ENCODE measurements around the gene PHF11. TPM values are rescaled to one million over a fixed set of nuclear protein-coding genes. Genes with fewer than 3 reads are reported as not detected.

Gene PHF11
- total and polyA plus RNA-seq, 2 donors (not counting 3 experiments of a cell fraction or from before 2014, with no cell fraction given): 12.9 to 32.4 TPM

DNA sequence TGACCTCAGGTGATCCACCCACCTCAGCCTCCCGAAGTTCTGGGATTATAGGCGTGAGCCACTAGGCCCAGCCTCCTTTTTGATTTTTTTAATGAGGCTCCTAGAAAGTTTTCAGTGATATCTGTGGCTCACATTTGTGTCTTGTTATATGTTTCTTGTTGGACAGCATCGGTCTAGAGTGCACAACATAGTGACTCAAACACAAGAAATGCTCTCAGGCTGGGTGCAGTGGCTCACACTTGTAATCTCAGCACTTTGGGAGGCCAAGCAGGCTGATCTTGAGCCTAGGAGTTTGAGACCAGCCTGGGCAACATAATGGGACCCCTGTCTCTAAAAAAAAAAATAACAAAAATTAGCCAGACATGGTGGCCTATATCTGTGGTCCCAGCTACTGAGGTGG lies 8.2 kb downstream of the PHF11 start:
- Histone ChIP-seq H3K4me2 (ENCODE audit: insufficient read depth, low read length) (no peak overlapping the region), H3K9me1 (replicated peaks; ENCODE audit: control insufficient read depth, extremely low read depth, insufficient read depth, low read length) (no peaks in the 10 kb centered on the region), H3K4me3 (replicated peaks in 1 of 3; ENCODE audit: insufficient read depth in 1 of 3, low read depth in 1 of 3, low read length in 3 of 3) (no peak overlapping the region), H4K20me1 (replicated peaks; ENCODE audit: control insufficient read depth, extremely low read depth, insufficient read depth, low read length) (no peaks in the 10 kb centered on the region), H3K27me3 (ENCODE audit: control insufficient read depth in 2 of 2, insufficient read depth in 2 of 2, low read length in 2 of 2) (no peaks in the 10 kb centered on the region), H3K36me3 (ENCODE audit: control insufficient read depth in 2 of 2, extremely low read depth in 1 of 2, insufficient read depth in 2 of 2, low read length in 2 of 2) (peaks cover 0 to 3% of the 10 kb centered on the region in 2 experiments), H3K4me1 (ENCODE audit: control insufficient read depth, extremely low read depth, insufficient read depth, low read length) (peaks cover 4% of the 10 kb centered on the region), H3K9ac (replicated peaks; ENCODE audit: extremely low read depth, insufficient read depth, low read length) (no peak overlapping the region), H2AFZ (ENCODE audit: low read depth, low read length) (no peak overlapping the region), H3K9me3 (replicated peaks; ENCODE audit: control insufficient read depth, insufficient read depth, low read length) (no peaks in the 10 kb centered on the region), H3K27ac (ENCODE audit: insufficient read depth, low read depth, low read length) (no peak overlapping the region), H3K79me2 (ENCODE audit: control insufficient read depth, insufficient read depth, low read length) (no peaks in the 10 kb centered on the region)
- CTCF ChIA-PET: no interaction called here
- no peak for FAIRE-seq
- intact Hi-C loops (cut with micrococcal nuclease) (no loop called here), dilution Hi-C loops (cut with MboI; ENCODE audit: extremely low pct_ligation_motif_present, low sequenced_read_pairs) (no loop called here)
- DNase-seq (ENCODE audit: low read depth, low spot score): no peak
- BruUV-seq (replicated peaks): no TSS peak
- POLR2A ChIA-PET: no interaction called here
- TF ChIP-seq, protein P1, sequence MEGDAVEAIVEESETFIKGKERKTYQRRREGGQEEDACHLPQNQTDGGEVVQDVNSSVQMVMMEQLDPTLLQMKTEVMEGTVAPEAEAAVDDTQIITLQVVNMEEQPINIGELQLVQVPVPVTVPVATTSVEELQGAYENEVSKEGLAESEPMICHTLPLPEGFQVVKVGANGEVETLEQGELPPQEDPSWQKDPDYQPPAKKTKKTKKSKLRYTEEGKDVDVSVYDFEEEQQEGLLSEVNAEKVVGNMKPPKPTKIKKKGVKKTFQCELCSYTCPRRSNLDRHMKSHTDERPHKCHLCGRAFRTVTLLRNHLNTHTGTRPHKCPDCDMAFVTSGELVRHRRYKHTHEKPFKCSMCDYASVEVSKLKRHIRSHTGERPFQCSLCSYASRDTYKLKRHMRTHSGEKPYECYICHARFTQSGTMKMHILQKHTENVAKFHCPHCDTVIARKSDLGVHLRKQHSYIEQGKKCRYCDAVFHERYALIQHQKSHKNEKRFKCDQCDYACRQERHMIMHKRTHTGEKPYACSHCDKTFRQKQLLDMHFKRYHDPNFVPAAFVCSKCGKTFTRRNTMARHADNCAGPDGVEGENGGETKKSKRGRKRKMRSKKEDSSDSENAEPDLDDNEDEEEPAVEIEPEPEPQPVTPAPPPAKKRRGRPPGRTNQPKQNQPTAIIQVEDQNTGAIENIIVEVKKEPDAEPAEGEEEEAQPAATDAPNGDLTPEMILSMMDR (IDR thresholded peaks at IDR 0.05; ENCODE audit: extremely low read depth in 1 of 2, insufficient read depth in 1 of 2, low read depth in 1 of 2, low read length in 2 of 2): no peak
- no peak for TF ChIP-seq EZH2 (IDR thresholded peaks at IDR 0.05; ENCODE audit: borderline replicate concordance, low read depth, low read length, severe bottlenecking)
- TF ChIP-seq JUN (IDR thresholded peaks at IDR 0.05; ENCODE audit: borderline replicate concordance, insufficient read depth, insufficient read length, low read depth): no peak
- TF ChIP-seq POLR2A (IDR thresholded peaks at IDR 0.05; ENCODE audit: low read depth, low read length): no peak
- TF ChIP-seq FOS (IDR thresholded peaks at IDR 0.05; ENCODE audit: borderline replicate concordance, insufficient read depth, low read length): no peak
- TF ChIP-seq MYC (IDR thresholded peaks at IDR 0.05; ENCODE audit: low read depth, low read length): no peak
- TF ChIP-seq, protein P2, sequence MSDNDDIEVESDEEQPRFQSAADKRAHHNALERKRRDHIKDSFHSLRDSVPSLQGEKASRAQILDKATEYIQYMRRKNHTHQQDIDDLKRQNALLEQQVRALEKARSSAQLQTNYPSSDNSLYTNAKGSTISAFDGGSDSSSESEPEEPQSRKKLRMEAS (IDR thresholded peaks at IDR 0.05; ENCODE audit: insufficient read depth, insufficient read length): no peak
- TF ChIP-seq POLR2AphosphoS5 (IDR thresholded peaks at IDR 0.05; ENCODE audit: insufficient read depth, low read depth, low read length): no peak
- TF ChIP-seq GATA2 (IDR thresholded peaks at IDR 0.05; ENCODE audit: insufficient read depth, insufficient read length, low read depth, low read length): no peak

All from endothelial cell of umbilical vein (primary cell).